Fibroblast of peridontal ligament (primary cell): ENCODE data around the gene GASK1B.

Experiments
- DNase-seq: peaks from one replicate; pipeline ENCODE4 v3.0.0-alpha.2; 2010; ENCODE audit errors: extremely low read depth

The GASK1B gene

GRCh38 chr4:158146736-158147135, 26.1 kb downstream of the GASK1B start:
- DNase-seq, result no peak

GRCh38 chr4:158139086-158139485, 33.7 kb downstream of the GASK1B start:
- no peak for DNase-seq

GRCh38 chr4:158134222-158134621, 38.6 kb downstream of the GASK1B start:
- DNase-seq, result no peak

- no peak for DNase-seq
Measured at GRCh38 chr4:158133551-158133950, 39.3 kb downstream of the GASK1B start.

GRCh38 chr4:158131027-158131426, 41.8 kb downstream of the GASK1B start:
- peak; percentile 93 for DNase-seq

- no peak for DNase-seq
Measured at GRCh38 chr4:158130204-158130603, 42.6 kb downstream of the GASK1B start.

GRCh38 chr4:158129694-158130093, 43.1 kb downstream of the GASK1B start:
- DNase-seq, result peak; percentile 29

- no peak for DNase-seq
Measured at GRCh38 chr4:158128540-158128939, 44.3 kb downstream of the GASK1B start.

GRCh38 chr4:158125310-158125709, 47.5 kb downstream of the GASK1B start:
- no peak for DNase-seq
